NB4 (cell line): ENCODE data around the gene CHD3.

Experiments used
- CTCF ChIP-seq: IDR thresholded peaks from one replicate; pipeline ENCODE4 v1.5.1; 2012; ENCODE audit warnings: low read depth, low read length
- MAX ChIP-seq: IDR thresholded peaks from 2 replicates; pipeline ENCODE4 v1.6.1; 2011; ENCODE audit warnings: low read depth, low read length
- MYC ChIP-seq: IDR thresholded peaks from 2 replicates; pipeline ENCODE4 v1.6.1; 2011; ENCODE audit warnings: low read depth, low read length
- POLR2A ChIP-seq: IDR thresholded peaks from 2 replicates; pipeline ENCODE4 v1.6.1; 2011; ENCODE audit warnings: mild to moderate bottlenecking; ENCODE audit not compliant: insufficient read length; ENCODE audit errors: extremely low read depth

GRCh38 chr17:7932483-7932891, 43.9 kb downstream of the CHD3 start:
- TF ChIP-seq POLR2A = no peak
- TF ChIP-seq CTCF = no peak
- no peak for TF ChIP-seq MYC
- no peak for TF ChIP-seq MAX
